ENCODE data around the gene CDC42. TPM values are rescaled to one million over a fixed set of nuclear protein-coding genes. Genes with fewer than 3 reads are reported as not detected.

CDC42 gene
- total RNA-seq, 4 donors from 2014 or later, result 186 to 260 (median 205) TPM

- TF ChIP-seq CTCF (IDR thresholded peaks at IDR 0.05), result no peak
- no peak for ATAC-seq (ENCODE audit: low FRiP score)
These were observed 9.2 kb upstream of the CDC42 start for GRCh38 chr1:22043198-22043769.

DNA sequence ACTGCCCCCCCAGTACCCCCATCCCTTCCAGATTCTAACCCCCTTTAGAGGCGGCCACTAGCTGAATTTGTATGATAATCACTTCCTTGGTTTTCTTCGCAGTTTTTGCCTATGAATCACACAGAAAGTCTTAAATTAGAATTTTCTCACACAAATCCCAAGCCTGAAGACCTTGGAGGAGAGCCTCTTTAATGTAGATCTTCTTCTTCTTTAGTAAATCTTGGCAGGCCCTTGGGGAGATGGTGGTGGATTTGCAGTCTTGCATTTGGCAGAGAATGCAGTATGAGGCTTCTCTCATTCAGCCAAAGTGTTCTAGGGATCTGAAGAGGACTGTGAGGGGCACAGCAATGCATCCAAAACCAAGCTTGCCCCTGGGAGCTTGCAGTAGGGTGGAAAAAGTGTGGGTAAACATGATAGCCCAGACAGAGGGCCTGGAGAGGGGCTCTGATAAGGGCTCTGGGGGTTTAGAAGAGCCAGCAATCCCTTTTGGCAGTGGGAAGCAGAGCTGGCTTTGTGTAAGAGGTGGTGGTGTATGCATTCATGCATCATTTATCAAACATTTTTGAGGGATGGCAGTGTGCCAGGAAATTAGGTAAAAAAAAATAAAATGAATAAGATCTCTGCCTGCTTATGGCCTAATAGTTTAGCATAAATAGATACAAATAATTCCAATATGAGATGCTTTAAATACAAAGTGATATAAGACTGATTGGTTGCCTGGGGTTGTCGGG lies 7.7 kb upstream of the CDC42 start:
- TF ChIP-seq CTCF (IDR thresholded peaks at IDR 0.05), result no peak
- no peak for ATAC-seq (ENCODE audit: low FRiP score)

More at GRCh38 chr1:22043198-22043769, 9.2 kb upstream of the CDC42 start:
- DNase-seq (ENCODE audit: low spot score), result no peak

GRCh38 chr1:22045604-22046228 lies 6.8 kb upstream of the CDC42 start:
- ATAC-seq (ENCODE audit: low FRiP score) (no peak), DNase-seq (ENCODE audit: low spot score) (no peak)
- no peak for TF ChIP-seq CTCF (IDR thresholded peaks at IDR 0.05)

More for the DNA sequence above, 7.7 kb upstream of the CDC42 start:
- no peak for DNase-seq (ENCODE audit: low spot score)

- ATAC-seq (ENCODE audit: low FRiP score) (no peak), DNase-seq (ENCODE audit: low spot score) (no peak)
- TF ChIP-seq CTCF (IDR thresholded peaks at IDR 0.05), result no peak
These were observed 3.9 kb upstream of the CDC42 start for GRCh38 chr1:22048351-22049192.

- DNase-seq (ENCODE audit: low spot score), result no peak
- TF ChIP-seq CTCF (IDR thresholded peaks at IDR 0.05), result no peak
- ATAC-seq (ENCODE audit: low FRiP score), result no peak
These were observed 2.2 kb upstream of the CDC42 start for GRCh38 chr1:22050330-22050729.

DNA sequence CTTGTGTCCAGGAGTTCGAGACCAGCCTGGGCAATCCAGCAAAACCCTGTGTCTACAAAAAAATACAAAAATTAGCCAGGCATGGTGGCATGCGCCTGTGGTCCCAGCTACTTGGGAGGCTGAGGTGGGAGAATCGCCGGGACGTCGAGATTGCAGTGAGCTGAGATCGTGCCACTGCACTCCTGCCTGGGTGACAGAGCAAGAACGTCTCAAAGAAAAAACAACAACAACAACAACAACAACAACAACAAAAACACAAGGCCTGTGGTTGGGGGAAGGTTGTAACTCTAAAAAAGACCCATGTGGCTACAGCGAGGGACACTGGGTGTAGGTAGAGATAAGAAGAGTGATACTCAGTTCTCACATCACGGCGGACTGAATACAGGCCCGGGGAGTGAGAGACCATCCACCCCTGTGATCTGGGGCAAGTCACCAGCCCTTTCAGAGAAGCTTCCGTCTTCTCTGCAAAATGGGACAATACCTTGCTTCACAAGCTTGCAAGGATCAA lies 848 bp upstream of the CDC42 start:
- ATAC-seq (ENCODE audit: low FRiP score) (no peak), DNase-seq (ENCODE audit: low spot score) (no peak)
- TF ChIP-seq CTCF (IDR thresholded peaks at IDR 0.05), result no peak
